AG09319 (cell line): ENCODE data around the gene DYSF.
"Not testable (repeated sequence)": the region's sequence is repeated elsewhere in the genome, so short reads cannot be mapped to it uniquely, and the experiment has no call there.

ENCODE experiments used
- DNase-seq: peaks from one replicate; pipeline ENCODE4 v3.0.0-alpha.2; 2010; ENCODE audit warnings: low read depth; ENCODE audit errors: extremely low read depth
- TF ChIP-seq, protein P1 (sequence below): IDR thresholded peaks from 2 replicates; pipeline ENCODE4 v1.5.1; 2011; ENCODE audit warnings: low read depth, mild to moderate bottlenecking, inconsistent platforms, low read length, moderate library complexity

The DYSF gene

GRCh38 chr2:71655498-71655897, 202.1 kb downstream of the DYSF start:
- TF ChIP-seq, protein P1, sequence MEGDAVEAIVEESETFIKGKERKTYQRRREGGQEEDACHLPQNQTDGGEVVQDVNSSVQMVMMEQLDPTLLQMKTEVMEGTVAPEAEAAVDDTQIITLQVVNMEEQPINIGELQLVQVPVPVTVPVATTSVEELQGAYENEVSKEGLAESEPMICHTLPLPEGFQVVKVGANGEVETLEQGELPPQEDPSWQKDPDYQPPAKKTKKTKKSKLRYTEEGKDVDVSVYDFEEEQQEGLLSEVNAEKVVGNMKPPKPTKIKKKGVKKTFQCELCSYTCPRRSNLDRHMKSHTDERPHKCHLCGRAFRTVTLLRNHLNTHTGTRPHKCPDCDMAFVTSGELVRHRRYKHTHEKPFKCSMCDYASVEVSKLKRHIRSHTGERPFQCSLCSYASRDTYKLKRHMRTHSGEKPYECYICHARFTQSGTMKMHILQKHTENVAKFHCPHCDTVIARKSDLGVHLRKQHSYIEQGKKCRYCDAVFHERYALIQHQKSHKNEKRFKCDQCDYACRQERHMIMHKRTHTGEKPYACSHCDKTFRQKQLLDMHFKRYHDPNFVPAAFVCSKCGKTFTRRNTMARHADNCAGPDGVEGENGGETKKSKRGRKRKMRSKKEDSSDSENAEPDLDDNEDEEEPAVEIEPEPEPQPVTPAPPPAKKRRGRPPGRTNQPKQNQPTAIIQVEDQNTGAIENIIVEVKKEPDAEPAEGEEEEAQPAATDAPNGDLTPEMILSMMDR, result no peak

DNA sequence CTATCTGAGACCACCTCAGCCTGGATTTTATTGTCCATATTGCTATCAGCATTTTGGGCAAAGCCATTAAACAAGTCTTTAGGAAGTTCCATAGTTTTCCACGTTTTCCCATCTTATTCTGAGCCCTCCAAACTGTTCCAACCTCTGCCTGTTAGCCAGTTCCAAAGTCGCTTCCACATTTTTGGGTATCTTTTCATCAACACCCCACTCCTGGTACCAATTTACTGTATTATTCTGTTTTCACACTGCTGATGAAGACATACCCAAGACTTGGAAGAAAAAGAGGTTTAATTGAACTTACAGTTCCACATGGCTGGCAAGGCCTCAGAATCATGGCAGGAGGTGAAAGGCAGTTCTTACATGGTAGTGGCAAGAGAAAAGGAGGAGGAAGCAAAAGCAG, 204.9 kb downstream of the DYSF start:
- DNase-seq, result not testable (repeated sequence)

More at GRCh38 chr2:71655498-71655897, 202.1 kb downstream of the DYSF start:
- DNase-seq, result no peak

- DNase-seq, result no peak
- TF ChIP-seq, protein P1, result no peak
Measured at GRCh38 chr2:71658771-71659170, 205.4 kb downstream of the DYSF start.

DNA sequence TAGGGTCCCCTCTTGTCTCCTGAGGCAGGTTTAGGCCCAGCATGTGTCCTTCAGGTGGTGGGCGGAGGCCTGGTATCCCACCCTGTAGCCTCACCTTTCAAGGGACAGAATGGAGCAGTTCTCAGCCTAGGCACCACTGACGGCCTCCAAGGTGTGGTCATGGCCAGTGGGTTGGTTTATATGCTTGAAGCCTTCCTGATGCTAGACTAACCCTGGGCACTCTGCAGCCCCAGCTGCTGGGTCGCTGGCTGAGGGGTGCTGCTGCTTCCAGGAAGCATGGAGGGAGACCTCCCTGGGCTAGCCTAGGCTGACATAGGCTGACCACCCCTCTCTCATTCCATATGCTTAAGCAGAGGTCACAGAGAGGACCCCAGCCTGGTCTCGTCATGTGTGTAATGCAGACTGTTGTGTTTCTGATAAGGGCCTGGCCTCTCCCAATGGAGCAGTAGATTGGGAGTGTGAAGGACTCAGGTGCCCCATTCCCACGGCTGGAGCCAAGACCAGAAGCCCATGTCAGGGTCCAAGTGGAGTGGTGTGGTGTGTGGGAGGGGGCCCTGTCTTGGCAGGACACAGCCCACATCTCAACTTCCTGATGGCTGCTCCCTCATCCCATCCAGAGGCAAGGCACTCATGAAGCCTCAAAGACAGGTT, 206.6 kb downstream of the DYSF start:
- no peak for DNase-seq

DNA sequence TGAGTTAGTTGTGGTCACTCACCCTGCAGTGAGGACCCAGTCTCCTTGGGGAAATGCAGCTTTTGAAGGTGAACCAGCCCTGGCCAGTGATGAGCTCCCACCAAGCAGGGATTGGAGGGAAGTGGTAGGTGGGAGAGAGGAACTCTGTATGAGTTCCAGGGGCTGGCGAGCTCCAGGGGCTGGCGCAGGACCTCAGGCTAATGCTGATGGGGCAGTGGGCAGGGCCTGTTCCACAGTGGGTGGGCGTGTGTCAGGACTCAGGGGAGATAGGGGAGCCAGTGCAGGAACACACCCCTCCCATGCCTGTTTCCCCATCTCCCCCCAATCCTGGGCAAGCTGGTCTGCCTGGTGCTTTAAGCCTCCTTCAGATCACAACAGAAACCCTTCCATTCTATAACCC, 208.4 kb downstream of the DYSF start:
- no peak for DNase-seq
- TF ChIP-seq, protein P1, result no peak

More for the DNA sequence above, 206.6 kb downstream of the DYSF start:
- TF ChIP-seq, protein P1, result no peak

GRCh38 chr2:71662665-71663394, 209.5 kb downstream of the DYSF start:
- TF ChIP-seq, protein P1, result no peak
- DNase-seq, result no peak

GRCh38 chr2:71664161-71664560, 210.8 kb downstream of the DYSF start:
- TF ChIP-seq, protein P1, result no peak

More at GRCh38 chr2:71664161-71664560, 210.8 kb downstream of the DYSF start:
- no peak for DNase-seq
